Peyer's patch (tissue), 4 donors: ENCODE data around the gene MYL10.

Source experiments
- POLR2A ChIP-seq, 2 donors: fragments of 450-650 bp; IDR thresholded peaks; one replicate each; pipeline ENCODE4 v1.5.1; 2017; ENCODE audit warnings: antibody characterized with exemption in 2 of 2, mild to moderate bottlenecking in 2 of 2, moderate library complexity in 2 of 2
- TF ChIP-seq, protein P1 (sequence below), 6 experiments: fragments of 450-650 bp in 4 of 6; fragments of 200-600 bp in 2 of 6; sonication (generic) in 1 of 6; IDR thresholded peaks; one replicate each; pipeline ENCODE4 v1.5.1; 2017 to 2019; ENCODE audit warnings: antibody characterized with exemption in 6 of 6, mild to moderate bottlenecking in 3 of 6, moderate library complexity in 1 of 6

DNA sequence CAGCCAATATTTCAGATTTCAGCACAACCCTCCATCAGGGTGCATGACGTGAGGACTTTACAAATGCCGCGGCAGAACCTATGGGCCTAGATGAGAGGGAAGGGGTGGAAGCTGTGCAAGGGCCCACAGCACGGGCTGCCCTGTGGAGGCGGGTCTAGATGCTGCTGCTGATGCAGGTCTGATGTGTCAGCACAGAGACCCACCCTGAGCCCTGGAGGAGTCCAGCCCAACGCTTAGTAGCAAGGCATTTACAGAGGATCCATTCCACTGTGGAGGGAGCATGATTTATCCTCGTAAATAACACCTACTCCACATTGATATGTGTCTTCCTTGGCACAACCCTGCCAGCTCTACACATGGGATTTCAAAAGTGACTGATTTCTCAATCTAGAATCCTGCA is 48.5 kb downstream of the MYL10 start:
- TF ChIP-seq, protein P1, sequence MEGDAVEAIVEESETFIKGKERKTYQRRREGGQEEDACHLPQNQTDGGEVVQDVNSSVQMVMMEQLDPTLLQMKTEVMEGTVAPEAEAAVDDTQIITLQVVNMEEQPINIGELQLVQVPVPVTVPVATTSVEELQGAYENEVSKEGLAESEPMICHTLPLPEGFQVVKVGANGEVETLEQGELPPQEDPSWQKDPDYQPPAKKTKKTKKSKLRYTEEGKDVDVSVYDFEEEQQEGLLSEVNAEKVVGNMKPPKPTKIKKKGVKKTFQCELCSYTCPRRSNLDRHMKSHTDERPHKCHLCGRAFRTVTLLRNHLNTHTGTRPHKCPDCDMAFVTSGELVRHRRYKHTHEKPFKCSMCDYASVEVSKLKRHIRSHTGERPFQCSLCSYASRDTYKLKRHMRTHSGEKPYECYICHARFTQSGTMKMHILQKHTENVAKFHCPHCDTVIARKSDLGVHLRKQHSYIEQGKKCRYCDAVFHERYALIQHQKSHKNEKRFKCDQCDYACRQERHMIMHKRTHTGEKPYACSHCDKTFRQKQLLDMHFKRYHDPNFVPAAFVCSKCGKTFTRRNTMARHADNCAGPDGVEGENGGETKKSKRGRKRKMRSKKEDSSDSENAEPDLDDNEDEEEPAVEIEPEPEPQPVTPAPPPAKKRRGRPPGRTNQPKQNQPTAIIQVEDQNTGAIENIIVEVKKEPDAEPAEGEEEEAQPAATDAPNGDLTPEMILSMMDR (IDR thresholded peaks at IDR 0.05), result no peak
- no peak for TF ChIP-seq POLR2A (IDR thresholded peaks at IDR 0.05)
